ENCODE data around the gene MYO6. TPM values are rescaled to one million over a fixed set of nuclear protein-coding genes. Genes with fewer than 3 reads are reported as not detected.

Gene MYO6
- total RNA-seq, 1 donor: under 0.01 TPM

DNA sequence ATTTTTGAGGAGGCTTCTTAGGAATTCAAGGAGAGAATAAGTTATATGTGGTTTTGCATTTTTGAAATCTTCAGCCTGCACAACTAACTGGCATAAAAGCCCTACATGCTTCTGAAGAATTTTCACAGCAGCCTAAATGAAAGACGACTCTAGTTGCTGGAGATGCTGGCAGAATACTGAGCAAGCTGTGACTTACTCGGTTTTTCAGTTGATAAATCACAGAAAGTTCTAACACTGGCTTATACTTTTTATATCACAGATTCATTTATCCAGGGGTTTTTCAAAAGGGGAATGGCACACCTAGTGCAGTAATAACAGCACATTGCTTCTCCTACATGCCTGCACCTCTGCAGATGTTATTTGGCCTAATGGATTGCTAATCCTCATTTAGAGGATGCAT, 188.8 kb downstream of the MYO6 start:
- DNase-seq (ENCODE audit: low read depth in 2 of 3, low spot score in 2 of 3): no peak

DNA sequence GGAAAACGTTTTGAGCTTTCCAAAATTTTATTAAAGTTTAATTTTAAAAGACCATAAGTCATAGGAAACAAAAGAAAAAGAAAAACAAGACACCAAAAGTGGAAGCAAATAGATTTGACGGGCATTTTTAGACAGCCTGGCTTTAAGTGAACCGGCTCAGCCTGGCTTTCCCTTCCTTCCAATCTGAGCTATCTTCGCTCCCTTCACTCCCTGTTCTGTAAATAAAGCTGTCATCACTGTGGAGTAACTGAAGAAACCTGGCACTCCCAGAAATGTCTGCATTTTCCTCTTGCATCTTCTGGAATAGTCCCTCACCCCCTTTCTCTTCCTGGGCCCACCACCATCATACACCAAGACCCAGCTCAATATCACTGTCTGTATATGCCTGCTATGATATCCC, 191.5 kb downstream of the MYO6 start:
- DNase-seq (ENCODE audit: low read depth in 2 of 3, low spot score in 2 of 3): no peak

DNA sequence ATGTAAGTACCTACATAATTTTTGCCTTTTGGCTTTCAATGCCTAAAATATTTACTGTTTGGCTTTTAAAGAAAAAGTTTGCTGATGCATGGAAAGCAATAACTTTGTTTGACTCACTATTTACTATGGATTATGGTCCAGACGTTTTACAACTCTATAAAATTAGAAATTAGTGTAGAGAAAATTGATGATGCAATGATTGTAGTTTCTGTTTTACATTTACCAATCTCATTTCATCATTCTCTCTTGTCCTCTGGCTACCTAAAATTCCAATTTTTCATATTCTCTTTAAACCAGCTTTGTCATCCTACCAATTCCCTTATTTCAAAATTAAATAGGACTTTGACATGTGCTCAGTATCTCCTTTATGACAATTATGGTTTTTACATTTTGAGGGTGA, 192.5 kb downstream of the MYO6 start:
- DNase-seq (ENCODE audit: low read depth in 2 of 3, low spot score in 2 of 3): no peak

DNA sequence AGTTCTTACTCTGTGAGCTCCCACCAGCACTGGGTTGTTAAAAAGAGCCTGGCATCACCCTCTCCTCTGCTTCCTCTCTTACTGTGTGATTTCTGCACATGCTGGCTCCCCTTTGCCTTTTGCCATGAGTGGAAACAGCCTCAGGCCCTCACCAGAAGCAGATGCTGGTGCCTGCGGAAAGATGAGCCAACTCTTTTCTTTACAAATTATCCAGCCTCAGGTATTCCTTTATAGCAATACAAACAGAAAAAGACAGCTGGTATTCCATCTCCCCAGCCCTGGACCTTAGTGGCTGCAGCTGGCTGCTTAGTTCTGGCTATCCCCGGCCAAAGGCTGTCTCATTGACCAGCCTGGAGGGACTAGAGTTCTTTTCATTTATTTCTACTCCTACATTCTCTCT, 194.3 kb downstream of the MYO6 start:
- DNase-seq (ENCODE audit: low read depth in 2 of 3, low spot score in 2 of 3): no peak

DNA sequence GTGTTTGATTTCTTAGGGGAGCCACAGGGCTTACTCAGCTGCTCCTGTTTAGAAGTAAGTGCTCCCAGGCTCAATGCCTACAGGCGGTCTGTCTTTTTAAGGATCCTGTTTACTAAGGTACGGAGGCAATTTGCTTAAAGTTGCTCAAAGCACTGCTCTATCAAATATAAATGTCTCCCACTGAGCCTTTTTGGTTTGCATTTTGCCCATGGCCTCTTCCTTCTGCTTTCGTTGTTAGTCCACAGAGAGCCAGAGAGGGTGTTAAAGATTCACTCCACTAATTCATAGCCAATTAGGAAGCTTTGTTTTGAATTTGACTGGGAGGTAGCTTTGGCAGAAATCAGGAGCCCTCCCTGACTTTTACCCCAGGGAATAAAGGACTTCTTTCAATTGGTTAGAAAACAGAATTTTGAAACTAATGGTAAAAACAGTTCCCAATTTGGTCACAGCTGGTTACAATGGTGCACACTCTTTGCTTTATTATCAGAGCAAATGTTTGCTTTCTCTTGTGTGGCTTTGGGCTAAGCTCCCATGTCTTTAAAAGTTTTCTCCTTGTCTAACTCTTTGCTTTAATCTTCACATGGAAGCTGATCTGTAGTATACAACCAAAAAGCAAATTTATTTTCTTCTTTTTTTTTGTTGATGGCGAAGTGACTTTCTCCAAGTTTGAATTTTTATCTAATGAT, 197.2 kb downstream of the MYO6 start:
- DNase-seq (ENCODE audit: low read depth in 2 of 3, low spot score in 2 of 3): no peak

DNA sequence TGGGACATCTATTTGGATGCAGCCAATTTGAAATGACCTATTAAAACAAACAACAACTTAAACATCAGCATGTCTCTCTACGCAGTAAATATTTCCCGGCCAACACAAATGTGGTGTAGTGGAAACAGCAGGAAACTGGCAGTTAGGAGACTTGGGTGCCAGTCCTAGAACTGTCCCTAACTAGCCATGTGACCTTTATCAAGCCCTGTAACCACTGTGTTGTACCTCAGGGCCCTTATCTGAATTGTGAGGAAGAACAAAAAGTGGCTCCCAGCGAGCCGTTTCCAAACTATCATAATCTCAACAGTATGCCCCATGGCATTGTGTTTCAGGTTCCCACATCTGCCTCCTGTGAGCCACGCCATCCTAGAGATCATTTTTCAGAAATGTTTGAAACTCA, 198.9 kb downstream of the MYO6 start:
- DNase-seq (ENCODE audit: low read depth in 2 of 3, low spot score in 2 of 3): no peak

DNA sequence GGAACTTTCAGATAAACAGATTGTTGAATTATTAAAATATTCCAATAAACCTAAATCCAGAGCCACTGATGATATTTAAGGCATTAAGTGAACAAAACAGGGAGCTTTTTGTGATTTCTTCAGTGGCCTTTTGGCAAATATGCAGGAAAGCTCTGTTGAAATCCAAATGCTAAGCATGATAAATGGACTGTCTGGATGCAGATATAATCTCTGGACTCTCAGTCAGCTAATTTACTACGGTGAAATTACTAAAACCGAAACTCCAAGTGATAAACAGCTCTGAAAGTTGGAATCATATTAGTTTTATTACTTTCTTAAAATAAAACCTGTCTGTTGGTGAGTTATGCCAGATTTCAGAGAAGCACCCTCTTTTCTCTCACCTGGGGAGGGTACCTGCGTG, 203.1 kb downstream of the MYO6 start:
- no peak for DNase-seq (ENCODE audit: low read depth in 2 of 3, low spot score in 2 of 3)

DNA sequence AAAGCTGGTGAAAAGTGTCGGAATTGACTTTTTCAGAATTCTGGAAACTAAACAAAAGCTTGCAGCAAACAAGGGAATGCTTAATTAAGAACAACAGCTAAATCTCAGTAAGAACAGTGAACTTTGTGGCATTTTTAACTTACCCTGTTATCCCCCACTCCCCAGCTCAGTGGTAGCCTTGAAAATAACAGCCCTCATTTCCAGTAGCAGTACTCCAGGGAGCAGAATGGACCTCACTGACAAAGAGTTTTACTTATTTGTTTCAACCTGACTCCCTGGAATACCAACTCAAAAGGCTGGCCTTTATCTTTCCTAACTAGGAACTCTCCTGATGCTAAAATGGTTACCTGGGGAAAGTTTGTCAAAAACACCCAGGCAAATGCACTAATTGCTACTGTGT, 214.5 kb downstream of the MYO6 start:
- DNase-seq (ENCODE audit: low read depth in 2 of 3, low spot score in 2 of 3): no peak

DNA sequence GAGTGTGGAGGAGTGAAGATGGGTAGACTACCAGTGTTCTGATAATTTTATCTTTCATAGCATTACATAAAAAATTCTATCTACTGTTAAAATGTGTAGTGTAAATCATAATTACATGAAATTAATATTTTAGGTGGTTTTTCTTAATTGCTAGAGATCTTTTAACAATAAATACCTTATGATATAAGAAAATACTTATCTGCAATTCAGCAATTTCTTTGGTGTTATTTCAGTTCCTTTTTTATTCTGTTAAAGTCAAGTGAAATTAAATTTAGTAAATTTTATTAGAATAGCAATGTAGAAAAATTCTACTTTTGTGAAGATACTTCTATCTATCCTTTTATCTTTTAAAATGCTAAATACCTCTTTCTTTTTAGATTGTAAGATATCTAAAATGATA, 219.1 kb downstream of the MYO6 start:
- no peak for DNase-seq (ENCODE audit: low read depth in 2 of 3, low spot score in 2 of 3)

Small RNA genes lying within 50 kb of the gene (small RNA-seq; reads per million reads assigned to genes)
- gene RF00019 (not detected), gene RNA5SP209 (not detected), gene RNU6-155P (not detected)

Other genes with a start within 250 kb of the MYO6 start
- gene SENP6, start 147.4 kb upstream of the MYO6 start, total RNA-seq: 48.2 TPM